SK-N-SH (cell line): ENCODE measurements around the gene KIF4A. TPM values are rescaled to one million over a fixed set of nuclear protein-coding genes. Genes with fewer than 3 reads are reported as not detected.

Source experiments
- CTCF ChIA-PET: fragments of 300-600, 350-600 bp; formaldehyde crosslinking; extraction: SDS; loops from one replicate; lab custom pipeline; 2021; lab: Yijun Ruan, JAX
- POLR2A ChIA-PET: fragments of 350-600 bp; sonication (Branson Sonifier 250); formaldehyde crosslinking; extraction: SDS; loops from one replicate; lab custom pipeline; 2020; ENCODE audit warnings: antibody characterized with exemption, inconsistent platforms; lab: Yijun Ruan, JAX
- DNase-seq: peaks from one replicate; pipeline ENCODE4 v3.0.0; 2012
- H2AFZ ChIP-seq: fragments of 200-600 bp; sonication (generic); 2 replicates; pipeline ENCODE4 v1.8.1; 2016; ENCODE audit warnings: antibody characterized with exemption, mild to moderate bottlenecking, low read depth
- H3F3A ChIP-seq: fragments of 200-600 bp; sonication (generic); replicated peaks from 2 replicates; pipeline ENCODE3; 2016; ENCODE audit warnings: antibody characterized with exemption, mild to moderate bottlenecking; ENCODE audit not compliant: insufficient read depth
- H3K27ac ChIP-seq, 2 experiments: fragments of 200-500 bp in 1 of 2; fragments of 200-600 bp in 1 of 2; sonication (Bioruptor generic) in 1 of 2; sonication (generic), shearing (Covaris generic) in 1 of 2; 2 replicates each; pipeline versions ENCODE4 v1.5.1 to v1.6.1; 2014 to 2016; ENCODE audit warnings: low read depth in 2 of 2, inconsistent platforms in 1 of 2, low read length in 1 of 2, mild to moderate bottlenecking in 1 of 2, mixed read lengths in 1 of 2
- H3K27me3 ChIP-seq: fragments of 200-600 bp; sonication (generic), shearing (Covaris generic); 2 replicates; pipeline ENCODE4 v1.6.1; 2016; ENCODE audit warnings: mixed run types; ENCODE audit not compliant: insufficient read depth
- H3K36me3 ChIP-seq, 2 experiments: fragments of 200-500 bp in 1 of 2; fragments of 200-600 bp in 1 of 2; sonication (Bioruptor generic) in 1 of 2; sonication (generic) in 1 of 2; replicated peaks in 1 of 2; 2 replicates each; pipeline versions ENCODE3 to v1.5.1; 2014 to 2016; ENCODE audit warnings: low read length in 1 of 2, mild to moderate bottlenecking in 1 of 2; ENCODE audit not compliant: insufficient read depth in 2 of 2, control insufficient read depth in 1 of 2
- H3K4me1 ChIP-seq, 2 experiments: fragments of 200-500 bp in 1 of 2; fragments of 200-600 bp in 1 of 2; sonication (Bioruptor generic) in 1 of 2; sonication (generic), shearing (Covaris generic) in 1 of 2; 2 replicates each; pipeline versions ENCODE4 v1.5.1 to v1.6.1; 2014 to 2016; ENCODE audit warnings: low read depth in 1 of 2, low read length in 1 of 2, mixed run types in 1 of 2; ENCODE audit not compliant: insufficient read depth in 2 of 2, control insufficient read depth in 1 of 2
- H3K4me2 ChIP-seq: fragments of 200-600 bp; sonication (generic), shearing (Covaris generic); 2 replicates; pipeline ENCODE4 v1.6.1; 2017; ENCODE audit warnings: mixed run types
- H3K4me3 ChIP-seq, 2 experiments: fragments of 200-500 bp in 1 of 2; fragments of 200-600 bp in 1 of 2; sonication (Bioruptor generic) in 1 of 2; sonication (generic), shearing (Covaris generic) in 1 of 2; 2 replicates each; pipeline versions ENCODE4 v1.5.1 to v1.8.1; 2014 to 2016; ENCODE audit warnings: low read depth in 2 of 2, inconsistent platforms in 1 of 2, low read length in 1 of 2, mild to moderate bottlenecking in 1 of 2, mixed read lengths in 1 of 2, moderate library complexity in 1 of 2
- H3K79me2 ChIP-seq: fragments of 200-600 bp; sonication (generic); 2 replicates; pipeline ENCODE4 v1.8.1; 2017; ENCODE audit warnings: mild to moderate bottlenecking; ENCODE audit not compliant: insufficient read depth
- H3K9ac ChIP-seq: fragments of 200-600 bp; sonication (generic); 2 replicates; pipeline ENCODE4 v1.6.1; 2017; ENCODE audit warnings: mixed run types
- H3K9me2 ChIP-seq: fragments of 200-600 bp; sonication (generic); 2 replicates; pipeline ENCODE4 v1.6.1; 2017; ENCODE audit warnings: mixed run types
- H3K9me3 ChIP-seq: fragments of 200-600 bp; sonication (generic); 2 replicates; pipeline ENCODE4 v1.6.1; 2017; ENCODE audit warnings: mixed run types, mild to moderate bottlenecking, moderate library complexity
- H4K20me1 ChIP-seq: fragments of 200-600 bp; sonication (generic); 2 replicates; pipeline ENCODE4 v1.6.1; 2017; ENCODE audit warnings: mild to moderate bottlenecking, mixed run types; ENCODE audit not compliant: insufficient read depth
- CHD2 ChIP-seq: fragments of 150-350 bp; IDR thresholded peaks from 2 replicates; pipeline ENCODE4 v1.6.1; 2018; ENCODE audit warnings: low read length; ENCODE audit not compliant: partially characterized antibody
- EP300 ChIP-seq, 2 experiments: IDR thresholded peaks; 2 replicates each; pipeline versions ENCODE4 v1.4.0 to v1.6.1; 2012; ENCODE audit warnings: borderline replicate concordance in 1 of 2, low read depth in 1 of 2, low read length in 1 of 2
- EZH2phosphoT487 ChIP-seq: fragments of 200-600 bp; sonication (generic); IDR thresholded peaks from 2 replicates; pipeline ENCODE4 v1.6.1; 2017; ENCODE audit warnings: low read depth, mixed run types, mild to moderate bottlenecking, antibody characterized with exemption, moderate library complexity, borderline replicate concordance
- GABPA ChIP-seq: IDR thresholded peaks from 2 replicates; pipeline ENCODE4 v1.4.0; 2012; ENCODE audit warnings: low read depth, mild to moderate bottlenecking
- JUND ChIP-seq: IDR thresholded peaks from 2 replicates; pipeline ENCODE4 v1.4.0; 2012
- MEF2A ChIP-seq: IDR thresholded peaks from 2 replicates; pipeline ENCODE4 v1.4.0; 2012; ENCODE audit warnings: low read depth, borderline replicate concordance
- MXI1 ChIP-seq: IDR thresholded peaks from 2 replicates; pipeline ENCODE4 v1.6.1; 2012; ENCODE audit warnings: mild to moderate bottlenecking, low read depth, low read length, improper control_type of control experiment
- NFIC ChIP-seq: IDR thresholded peaks from 2 replicates; pipeline ENCODE4 v1.4.0; 2012; ENCODE audit warnings: borderline replicate concordance
- RAD21 ChIP-seq: IDR thresholded peaks from 2 replicates; pipeline ENCODE4 v1.6.1; 2012; ENCODE audit warnings: mild to moderate bottlenecking, low read length
- RCOR1 ChIP-seq: fragments of 150-350 bp; IDR thresholded peaks from 2 replicates; pipeline ENCODE4 v1.6.1; 2017; ENCODE audit warnings: antibody characterized with exemption, low read length
- RFX5 ChIP-seq: IDR thresholded peaks from 2 replicates; pipeline ENCODE4 v1.6.1; 2012; ENCODE audit warnings: mild to moderate bottlenecking, improper control_type of control experiment, low read length
- RXRA ChIP-seq: IDR thresholded peaks from 2 replicates; pipeline ENCODE4 v1.4.0; 2012; ENCODE audit warnings: low read depth, mild to moderate bottlenecking, borderline replicate concordance
- SIN3A ChIP-seq: IDR thresholded peaks from 2 replicates; pipeline ENCODE4 v1.6.1; 2012; ENCODE audit warnings: low read depth, mild to moderate bottlenecking, low read length, moderate library complexity, borderline replicate concordance
- TAF1 ChIP-seq: IDR thresholded peaks from 2 replicates; pipeline ENCODE4 v1.6.1; 2012; ENCODE audit warnings: low read depth, mild to moderate bottlenecking, low read length, moderate library complexity, borderline replicate concordance
- TEAD4 ChIP-seq: IDR thresholded peaks from 2 replicates; pipeline ENCODE4 v1.4.0; 2012; ENCODE audit warnings: mild to moderate bottlenecking, borderline replicate concordance; ENCODE audit not compliant: insufficient read depth
- polyA plus RNA-seq, 3 experiments: library from polyadenylated mRNA; depleted of rRNA; stranded (reverse); fragments of >200 nt; gene quantifications; 2 replicates each; pipeline ENCODE4 v1.2.3, GENCODE V29; 2012
- TF ChIP-seq, protein P1 (sequence below): IDR thresholded peaks from 2 replicates; pipeline ENCODE4 v1.6.1; 2012; ENCODE audit warnings: mild to moderate bottlenecking, low read depth, low read length, moderate library complexity
- TF ChIP-seq, protein P2 (sequence below): fragments of 150-350 bp; IDR thresholded peaks from 2 replicates; pipeline ENCODE4 v1.6.1; 2016; ENCODE audit warnings: mild to moderate bottlenecking, low read depth, low read length
- TF ChIP-seq, protein P3 (sequence below): IDR thresholded peaks from 2 replicates; pipeline ENCODE4 v1.4.0; 2012; ENCODE audit warnings: low read depth, borderline replicate concordance
- TF ChIP-seq, protein P4 (sequence below): fragments of 200-600 bp; sonication (generic); IDR thresholded peaks from 2 replicates; pipeline ENCODE4 v1.6.1; 2017; ENCODE audit warnings: antibody characterized with exemption, mild to moderate bottlenecking, moderate library complexity

The KIF4A gene
- polyA plus RNA-seq, 1 of the 3 experiments (the other 2 are of a cell fraction): 11.5 TPM

DNA sequence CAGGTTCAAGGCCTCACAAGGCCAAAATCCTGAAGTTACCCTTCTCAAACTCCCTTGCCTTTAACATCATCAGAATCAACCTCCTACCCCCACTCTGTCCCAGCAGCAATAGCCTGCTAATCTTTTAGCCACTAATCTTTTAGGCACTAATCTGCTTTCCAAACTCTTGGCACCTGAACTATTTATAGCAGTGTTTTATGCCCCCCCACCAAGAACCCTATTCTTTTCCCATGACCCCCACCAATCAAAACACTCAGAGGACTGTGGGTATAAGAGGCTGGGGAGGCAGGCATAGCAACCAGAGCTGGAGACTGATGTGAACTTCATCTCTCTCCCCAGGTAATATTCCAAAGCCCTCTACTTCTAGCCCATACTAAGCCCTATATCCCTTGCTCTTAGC lies 21.9 kb upstream of the KIF4A start, which contains the start of gene ARR3:
TSS of gene ARR3 (plus strand) at position 301 of the 400 bp plus-strand sequence. CDS start 1,052 bp downstream, outside the sequence.
- no peak within 1 kb of the TSS for H3K27ac ChIP-seq
- TF ChIP-seq MEF2A (no peak), TEAD4 (no peak), EP300 (IDR thresholded peaks at IDR 0.05; ENCODE audit: borderline replicate concordance in 1 of 2, low read depth in 1 of 2, low read length in 1 of 2) (no peak), RCOR1 (no peak), JUND (no peak), TAF1 (no peak), GABPA (no peak), SIN3A (no peak), RXRA (no peak), MXI1 (no peak), EZH2phosphoT487 (no peak), CHD2 (no peak), RFX5 (no peak), RAD21 (no peak), NFIC (no peak)
- TF ChIP-seq, protein P1, sequence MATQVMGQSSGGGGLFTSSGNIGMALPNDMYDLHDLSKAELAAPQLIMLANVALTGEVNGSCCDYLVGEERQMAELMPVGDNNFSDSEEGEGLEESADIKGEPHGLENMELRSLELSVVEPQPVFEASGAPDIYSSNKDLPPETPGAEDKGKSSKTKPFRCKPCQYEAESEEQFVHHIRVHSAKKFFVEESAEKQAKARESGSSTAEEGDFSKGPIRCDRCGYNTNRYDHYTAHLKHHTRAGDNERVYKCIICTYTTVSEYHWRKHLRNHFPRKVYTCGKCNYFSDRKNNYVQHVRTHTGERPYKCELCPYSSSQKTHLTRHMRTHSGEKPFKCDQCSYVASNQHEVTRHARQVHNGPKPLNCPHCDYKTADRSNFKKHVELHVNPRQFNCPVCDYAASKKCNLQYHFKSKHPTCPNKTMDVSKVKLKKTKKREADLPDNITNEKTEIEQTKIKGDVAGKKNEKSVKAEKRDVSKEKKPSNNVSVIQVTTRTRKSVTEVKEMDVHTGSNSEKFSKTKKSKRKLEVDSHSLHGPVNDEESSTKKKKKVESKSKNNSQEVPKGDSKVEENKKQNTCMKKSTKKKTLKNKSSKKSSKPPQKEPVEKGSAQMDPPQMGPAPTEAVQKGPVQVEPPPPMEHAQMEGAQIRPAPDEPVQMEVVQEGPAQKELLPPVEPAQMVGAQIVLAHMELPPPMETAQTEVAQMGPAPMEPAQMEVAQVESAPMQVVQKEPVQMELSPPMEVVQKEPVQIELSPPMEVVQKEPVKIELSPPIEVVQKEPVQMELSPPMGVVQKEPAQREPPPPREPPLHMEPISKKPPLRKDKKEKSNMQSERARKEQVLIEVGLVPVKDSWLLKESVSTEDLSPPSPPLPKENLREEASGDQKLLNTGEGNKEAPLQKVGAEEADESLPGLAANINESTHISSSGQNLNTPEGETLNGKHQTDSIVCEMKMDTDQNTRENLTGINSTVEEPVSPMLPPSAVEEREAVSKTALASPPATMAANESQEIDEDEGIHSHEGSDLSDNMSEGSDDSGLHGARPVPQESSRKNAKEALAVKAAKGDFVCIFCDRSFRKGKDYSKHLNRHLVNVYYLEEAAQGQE: no peak
- TF ChIP-seq, protein P2, sequence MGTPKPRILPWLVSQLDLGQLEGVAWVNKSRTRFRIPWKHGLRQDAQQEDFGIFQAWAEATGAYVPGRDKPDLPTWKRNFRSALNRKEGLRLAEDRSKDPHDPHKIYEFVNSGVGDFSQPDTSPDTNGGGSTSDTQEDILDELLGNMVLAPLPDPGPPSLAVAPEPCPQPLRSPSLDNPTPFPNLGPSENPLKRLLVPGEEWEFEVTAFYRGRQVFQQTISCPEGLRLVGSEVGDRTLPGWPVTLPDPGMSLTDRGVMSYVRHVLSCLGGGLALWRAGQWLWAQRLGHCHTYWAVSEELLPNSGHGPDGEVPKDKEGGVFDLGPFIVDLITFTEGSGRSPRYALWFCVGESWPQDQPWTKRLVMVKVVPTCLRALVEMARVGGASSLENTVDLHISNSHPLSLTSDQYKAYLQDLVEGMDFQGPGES: no peak
- TF ChIP-seq, protein P3, sequence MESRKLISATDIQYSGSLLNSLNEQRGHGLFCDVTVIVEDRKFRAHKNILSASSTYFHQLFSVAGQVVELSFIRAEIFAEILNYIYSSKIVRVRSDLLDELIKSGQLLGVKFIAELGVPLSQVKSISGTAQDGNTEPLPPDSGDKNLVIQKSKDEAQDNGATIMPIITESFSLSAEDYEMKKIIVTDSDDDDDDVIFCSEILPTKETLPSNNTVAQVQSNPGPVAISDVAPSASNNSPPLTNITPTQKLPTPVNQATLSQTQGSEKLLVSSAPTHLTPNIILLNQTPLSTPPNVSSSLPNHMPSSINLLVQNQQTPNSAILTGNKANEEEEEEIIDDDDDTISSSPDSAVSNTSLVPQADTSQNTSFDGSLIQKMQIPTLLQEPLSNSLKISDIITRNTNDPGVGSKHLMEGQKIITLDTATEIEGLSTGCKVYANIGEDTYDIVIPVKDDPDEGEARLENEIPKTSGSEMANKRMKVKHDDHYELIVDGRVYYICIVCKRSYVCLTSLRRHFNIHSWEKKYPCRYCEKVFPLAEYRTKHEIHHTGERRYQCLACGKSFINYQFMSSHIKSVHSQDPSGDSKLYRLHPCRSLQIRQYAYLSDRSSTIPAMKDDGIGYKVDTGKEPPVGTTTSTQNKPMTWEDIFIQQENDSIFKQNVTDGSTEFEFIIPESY: no peak
- TF ChIP-seq, protein P4, sequence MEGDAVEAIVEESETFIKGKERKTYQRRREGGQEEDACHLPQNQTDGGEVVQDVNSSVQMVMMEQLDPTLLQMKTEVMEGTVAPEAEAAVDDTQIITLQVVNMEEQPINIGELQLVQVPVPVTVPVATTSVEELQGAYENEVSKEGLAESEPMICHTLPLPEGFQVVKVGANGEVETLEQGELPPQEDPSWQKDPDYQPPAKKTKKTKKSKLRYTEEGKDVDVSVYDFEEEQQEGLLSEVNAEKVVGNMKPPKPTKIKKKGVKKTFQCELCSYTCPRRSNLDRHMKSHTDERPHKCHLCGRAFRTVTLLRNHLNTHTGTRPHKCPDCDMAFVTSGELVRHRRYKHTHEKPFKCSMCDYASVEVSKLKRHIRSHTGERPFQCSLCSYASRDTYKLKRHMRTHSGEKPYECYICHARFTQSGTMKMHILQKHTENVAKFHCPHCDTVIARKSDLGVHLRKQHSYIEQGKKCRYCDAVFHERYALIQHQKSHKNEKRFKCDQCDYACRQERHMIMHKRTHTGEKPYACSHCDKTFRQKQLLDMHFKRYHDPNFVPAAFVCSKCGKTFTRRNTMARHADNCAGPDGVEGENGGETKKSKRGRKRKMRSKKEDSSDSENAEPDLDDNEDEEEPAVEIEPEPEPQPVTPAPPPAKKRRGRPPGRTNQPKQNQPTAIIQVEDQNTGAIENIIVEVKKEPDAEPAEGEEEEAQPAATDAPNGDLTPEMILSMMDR: no peak
- H4K20me1 ChIP-seq: no peaks in the 10 kb centered on the region
- H3K4me3 ChIP-seq: no peak within 1 kb of the TSS
- H3K9ac ChIP-seq: no peak within 1 kb of the TSS
- no peak within 1 kb of the TSS for H2AFZ ChIP-seq
- CTCF ChIA-PET: no interaction called here
- H3K9me2 ChIP-seq: no peaks in the 10 kb centered on the region
- no peaks in the 10 kb centered on the region for H3K79me2 ChIP-seq
- no peaks in the 10 kb centered on the region for H3K27me3 ChIP-seq
- DNase-seq: no peak
- no peaks in the 10 kb centered on the region for H3K36me3 ChIP-seq
- H3F3A ChIP-seq: no peaks in the 10 kb centered on the region
- no peak within 1 kb of the TSS for H3K4me2 ChIP-seq
- H3K9me3 ChIP-seq: no peaks in the 10 kb centered on the region
- no peaks in the 10 kb centered on the region for H3K4me1 ChIP-seq
- POLR2A ChIA-PET: no interaction called here
